MM.1S (cell line): ENCODE measurements around the gene IKBKE.

Experiments used
- DNase-seq: peaks from one replicate; pipeline ENCODE4 v3.0.0-alpha.2; 2015
- H2AFZ ChIP-seq: fragments of 300-600 bp; sonication (generic); 2 replicates; pipeline ENCODE4 v1.6.0; 2016; ENCODE audit warnings: antibody characterized with exemption, low read length
- H3F3A ChIP-seq: fragments of 300-600 bp; sonication (generic); 2 replicates; pipeline ENCODE4 v1.6.1; 2016; ENCODE audit warnings: mild to moderate bottlenecking, antibody characterized with exemption, low read length, moderate library complexity, mixed read lengths; ENCODE audit not compliant: insufficient read depth
- H3K27ac ChIP-seq: fragments of 300-600 bp; sonication (generic); 2 replicates; pipeline ENCODE4 v1.5.1; 2016; ENCODE audit warnings: mild to moderate bottlenecking, low read length
- H3K27me3 ChIP-seq: fragments of 300-600 bp; sonication (generic); replicated peaks from 2 replicates; pipeline ENCODE4 v1.6.0; 2016; ENCODE audit warnings: low read length; ENCODE audit not compliant: insufficient read depth
- H3K36me3 ChIP-seq: fragments of 300-600 bp; sonication (generic); replicated peaks from 2 replicates; pipeline ENCODE4 v1.6.1; 2016; ENCODE audit warnings: mild to moderate bottlenecking, low read length, mixed read lengths; ENCODE audit not compliant: insufficient read depth
- H3K4me1 ChIP-seq: fragments of 300-600 bp; sonication (generic); 2 replicates; pipeline ENCODE4 v1.6.1; 2016; ENCODE audit warnings: low read length, mixed read lengths
- H3K4me2 ChIP-seq: fragments of 300-600 bp; sonication (generic); 2 replicates; pipeline ENCODE4 v1.6.0; 2016; ENCODE audit warnings: low read depth, low read length
- H3K4me3 ChIP-seq: fragments of 300-600 bp; sonication (generic); 2 replicates; pipeline ENCODE4 v1.5.1; 2016; ENCODE audit warnings: low read length, mixed read lengths
- H3K79me2 ChIP-seq: fragments of 300-600 bp; sonication (generic); 2 replicates; pipeline ENCODE4 v1.6.1; 2016; ENCODE audit warnings: mixed run types, low read length, mixed read lengths
- H3K9ac ChIP-seq: fragments of 300-600 bp; sonication (generic); 2 replicates; pipeline ENCODE4 v1.6.1; 2016; ENCODE audit warnings: low read length, mixed read lengths
- H3K9me2 ChIP-seq: fragments of 300-600 bp; sonication (generic); replicated peaks from 2 replicates; pipeline ENCODE4 v1.6.1; 2016; ENCODE audit warnings: mild to moderate bottlenecking, low read length, mixed read lengths; ENCODE audit not compliant: insufficient read depth
- H3K9me3 ChIP-seq: fragments of 300-600 bp; sonication (generic); replicated peaks from 2 replicates; pipeline ENCODE4 v1.6.1; 2016; ENCODE audit warnings: mild to moderate bottlenecking, low read length, mixed read lengths; ENCODE audit not compliant: insufficient read depth
- H4K20me1 ChIP-seq: fragments of 300-600 bp; sonication (generic); 2 replicates; pipeline ENCODE4 v1.6.1; 2016; ENCODE audit warnings: mild to moderate bottlenecking, low read length, moderate library complexity, mixed read lengths; ENCODE audit not compliant: insufficient read depth
- EZH2 ChIP-seq: fragments of 300-600 bp; sonication (generic); optimal IDR thresholded peaks from 2 replicates; pipeline ENCODE3; 2017; ENCODE audit warnings: low read depth, mild to moderate bottlenecking, antibody characterized with exemption, low read length, mixed read lengths
- EZH2phosphoT487 ChIP-seq: fragments of 300-600 bp; sonication (generic); IDR thresholded peaks from 2 replicates; pipeline ENCODE4 v1.6.1; 2018; ENCODE audit warnings: antibody characterized with exemption, low read length
- TF ChIP-seq, protein P1 (sequence below): fragments of 300-600 bp; sonication (generic); IDR thresholded peaks from 2 replicates; pipeline ENCODE4 v1.5.1; 2016; ENCODE audit warnings: antibody characterized with exemption, low read length, mixed read lengths

The IKBKE gene

GRCh38 chr1:206445911-206446356, 24.3 kb upstream of the IKBKE start:
- H3K36me3 ChIP-seq: no peaks in the 10 kb centered on the region; the same call in 1 of the 2 replicates
- no peaks in the 10 kb centered on the region for H3K9me3 ChIP-seq
- TF ChIP-seq EZH2phosphoT487 (no peak), EZH2 (no peak)
- TF ChIP-seq, protein P1, sequence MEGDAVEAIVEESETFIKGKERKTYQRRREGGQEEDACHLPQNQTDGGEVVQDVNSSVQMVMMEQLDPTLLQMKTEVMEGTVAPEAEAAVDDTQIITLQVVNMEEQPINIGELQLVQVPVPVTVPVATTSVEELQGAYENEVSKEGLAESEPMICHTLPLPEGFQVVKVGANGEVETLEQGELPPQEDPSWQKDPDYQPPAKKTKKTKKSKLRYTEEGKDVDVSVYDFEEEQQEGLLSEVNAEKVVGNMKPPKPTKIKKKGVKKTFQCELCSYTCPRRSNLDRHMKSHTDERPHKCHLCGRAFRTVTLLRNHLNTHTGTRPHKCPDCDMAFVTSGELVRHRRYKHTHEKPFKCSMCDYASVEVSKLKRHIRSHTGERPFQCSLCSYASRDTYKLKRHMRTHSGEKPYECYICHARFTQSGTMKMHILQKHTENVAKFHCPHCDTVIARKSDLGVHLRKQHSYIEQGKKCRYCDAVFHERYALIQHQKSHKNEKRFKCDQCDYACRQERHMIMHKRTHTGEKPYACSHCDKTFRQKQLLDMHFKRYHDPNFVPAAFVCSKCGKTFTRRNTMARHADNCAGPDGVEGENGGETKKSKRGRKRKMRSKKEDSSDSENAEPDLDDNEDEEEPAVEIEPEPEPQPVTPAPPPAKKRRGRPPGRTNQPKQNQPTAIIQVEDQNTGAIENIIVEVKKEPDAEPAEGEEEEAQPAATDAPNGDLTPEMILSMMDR: no peak
- no peak overlapping the region for H3K4me3 ChIP-seq
- H3K27me3 ChIP-seq: no peaks in the 10 kb centered on the region
- H3K4me2 ChIP-seq: no peak overlapping the region
- H3K9ac ChIP-seq: no peak overlapping the region
- no peak overlapping the region for H2AFZ ChIP-seq
- no peak overlapping the region for H3K27ac ChIP-seq
- H3F3A ChIP-seq: no peaks in the 10 kb centered on the region
- H3K79me2 ChIP-seq: no peaks in the 10 kb centered on the region
- DNase-seq: no peak
- H3K9me2 ChIP-seq: no peaks in the 10 kb centered on the region
- H4K20me1 ChIP-seq: no peaks in the 10 kb centered on the region
- H3K4me1 ChIP-seq: peaks cover 14% of the 10 kb centered on the region

DNA sequence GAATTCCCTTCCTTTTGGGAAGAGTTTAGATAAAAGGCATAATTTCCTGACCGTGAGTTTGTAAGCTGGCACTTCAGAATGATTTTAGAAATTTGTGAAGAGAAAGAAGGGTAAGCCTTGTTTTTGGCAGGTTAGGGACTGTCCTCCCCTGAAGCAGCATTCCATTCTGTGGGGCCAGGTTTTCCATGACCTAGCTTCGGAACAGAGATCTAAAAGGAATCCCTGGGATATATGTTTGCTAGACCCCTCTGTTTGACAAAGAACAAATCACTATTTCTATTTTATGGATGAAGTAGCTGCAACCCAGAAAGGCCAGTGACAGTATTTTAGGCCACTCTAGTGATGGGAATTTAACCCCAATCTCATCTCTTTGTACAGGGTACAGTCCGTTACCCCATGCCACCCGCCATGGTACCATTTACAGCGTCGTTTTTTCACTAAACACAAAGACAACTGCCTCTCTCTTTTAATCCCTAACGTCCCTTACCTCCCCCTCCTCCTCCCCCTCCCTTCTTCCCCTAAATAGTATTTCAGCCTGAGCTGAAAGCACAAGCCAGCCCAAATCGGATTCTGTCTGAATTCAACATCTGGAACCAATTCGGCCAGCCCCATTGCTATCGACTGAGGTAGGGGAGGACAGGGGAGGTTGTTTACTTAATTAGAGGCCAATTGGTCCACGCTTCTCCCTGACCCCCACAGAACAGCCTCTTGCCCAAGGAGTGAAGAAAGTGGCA, 23.4 kb upstream of the IKBKE start:
- H3K9ac ChIP-seq: no peak overlapping the region
- no peak overlapping the region for H2AFZ ChIP-seq
- no peak overlapping the region for H3K4me3 ChIP-seq
- no peaks in the 10 kb centered on the region for H3F3A ChIP-seq
- H3K4me1 ChIP-seq: peaks cover 5% of the 10 kb centered on the region
- no peaks in the 10 kb centered on the region for H3K9me3 ChIP-seq
- no peaks in the 10 kb centered on the region for H3K9me2 ChIP-seq
- TF ChIP-seq EZH2 (no peak), EZH2phosphoT487 (no peak)
- TF ChIP-seq, protein P1: no peak
- H3K27ac ChIP-seq: no peak overlapping the region
- H4K20me1 ChIP-seq: no peaks in the 10 kb centered on the region
- DNase-seq: no peak
- H3K4me2 ChIP-seq: no peak overlapping the region
- H3K36me3 ChIP-seq: no peaks in the 10 kb centered on the region; the same call in 1 of the 2 replicates
- no peaks in the 10 kb centered on the region for H3K79me2 ChIP-seq
- H3K27me3 ChIP-seq: no peaks in the 10 kb centered on the region

GRCh38 chr1:206447422-206447765, 22.9 kb upstream of the IKBKE start:
- no peaks in the 10 kb centered on the region for H3K4me1 ChIP-seq
- DNase-seq: no peak
- no peak overlapping the region for H2AFZ ChIP-seq
- TF ChIP-seq, protein P1: no peak
- TF ChIP-seq EZH2phosphoT487 (no peak), EZH2 (no peak)
- no peaks in the 10 kb centered on the region for H3K27me3 ChIP-seq
- H3K79me2 ChIP-seq: no peaks in the 10 kb centered on the region
- no peaks in the 10 kb centered on the region; the same call in 1 of the 2 replicates for H3K36me3 ChIP-seq
- H3K4me2 ChIP-seq: no peak overlapping the region
- H3K9me3 ChIP-seq: no peaks in the 10 kb centered on the region
- H3F3A ChIP-seq: no peaks in the 10 kb centered on the region
- H4K20me1 ChIP-seq: no peaks in the 10 kb centered on the region
- no peak overlapping the region for H3K27ac ChIP-seq
- no peak overlapping the region for H3K4me3 ChIP-seq
- H3K9ac ChIP-seq: no peak overlapping the region
- no peaks in the 10 kb centered on the region for H3K9me2 ChIP-seq
